CD4-positive, alpha-beta T cell treated with Interleukin-15 for 4 hours (primary cell): ENCODE data around the gene ADCY2.
"Not testable (repeated sequence)": the region's sequence is repeated elsewhere in the genome, so short reads cannot be mapped to it uniquely, and the experiment has no call there.

ENCODE experiments used
- DNase-seq: peaks from one replicate; pipeline ENCODE4 v3.0.0-alpha.2; 2020; ENCODE audit warnings: low spot score

The ADCY2 gene

DNA sequence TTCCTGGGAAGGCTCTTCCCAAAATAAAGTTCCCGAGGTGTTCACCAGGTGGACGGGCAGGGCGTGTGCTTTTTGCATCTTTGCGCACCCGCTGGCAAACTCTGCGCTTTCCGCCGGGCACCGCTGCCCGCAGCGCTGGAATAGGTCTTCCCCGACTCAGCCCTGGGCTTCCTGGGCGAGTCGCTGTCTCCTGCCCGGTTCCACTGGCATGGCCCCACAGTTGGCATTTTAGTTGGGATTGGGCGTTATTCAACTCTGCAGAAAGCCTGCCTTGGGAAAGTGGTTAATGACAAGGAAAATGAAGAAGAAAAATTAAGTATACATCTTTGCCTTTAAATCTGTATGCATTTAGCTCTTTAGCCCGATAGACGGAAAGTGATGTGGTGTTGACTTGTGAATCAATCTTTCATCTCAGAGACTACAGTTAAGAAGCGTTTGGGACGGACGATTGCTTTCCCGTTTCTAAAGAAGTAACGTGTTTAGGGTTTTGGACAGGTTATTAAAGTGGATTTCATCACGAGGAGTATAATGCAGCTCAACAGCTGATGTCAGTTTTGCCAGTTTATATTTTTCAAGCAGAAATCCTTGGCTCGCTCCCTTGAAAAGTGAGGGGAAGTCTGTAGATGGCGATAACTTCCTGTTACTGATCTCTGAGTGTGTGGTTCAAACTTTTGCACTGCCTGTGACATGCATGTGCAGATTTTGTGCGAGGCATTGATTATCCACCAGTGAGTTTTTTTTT, 946 bp downstream of the ADCY2 start:
- DNase-seq, result no peak

DNA sequence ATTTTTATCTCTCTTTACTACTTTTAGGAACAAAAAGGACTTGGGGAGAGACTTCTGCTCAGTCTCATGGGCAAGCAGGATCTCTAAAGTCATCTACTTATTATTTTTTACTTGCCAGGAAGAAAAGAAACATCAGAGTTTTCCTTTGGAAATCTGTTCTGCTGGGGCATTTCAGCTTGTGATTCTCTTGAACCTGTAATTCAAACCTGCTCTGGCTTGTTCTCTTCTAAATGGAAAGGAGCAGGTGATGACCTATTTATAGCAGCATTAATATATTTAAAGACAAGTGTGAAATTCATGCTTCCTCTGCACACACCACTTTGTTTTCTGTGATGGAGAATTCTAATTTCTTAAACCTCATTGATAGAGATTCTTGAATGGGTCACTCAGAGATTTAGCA, 2.0 kb downstream of the ADCY2 start:
- DNase-seq, result no peak

DNA sequence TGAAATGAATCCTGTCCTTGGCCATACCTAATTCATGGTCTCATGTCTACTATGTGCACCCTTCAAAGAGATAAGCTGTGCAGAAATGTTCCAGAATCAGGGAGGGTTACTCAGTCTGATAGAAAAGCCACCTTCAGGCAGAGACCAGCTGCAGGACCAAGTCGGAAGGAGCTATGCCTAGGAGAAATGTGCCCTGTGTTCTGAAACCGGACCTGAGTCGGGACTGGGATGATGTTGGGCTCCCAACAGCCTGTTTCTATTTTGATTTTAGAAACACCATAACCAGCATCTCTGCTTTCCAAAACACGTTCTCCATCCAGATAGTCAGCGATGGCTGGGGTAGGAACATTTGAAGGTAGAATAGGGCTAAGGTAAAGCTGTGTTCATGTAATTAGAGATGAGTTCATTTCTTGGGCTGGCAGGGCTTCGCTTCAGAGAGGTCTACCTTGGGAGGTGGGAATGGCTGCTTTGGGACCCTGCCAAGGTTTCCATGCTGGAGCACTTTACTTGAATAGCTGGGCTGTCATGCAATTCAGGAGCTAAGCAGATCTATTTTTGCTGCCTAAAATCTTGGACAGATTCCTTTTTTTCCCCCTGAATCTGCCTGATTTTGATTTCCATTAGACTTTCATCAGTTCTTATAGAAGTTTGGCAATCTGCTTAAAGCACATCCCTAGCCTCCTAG, 2.8 kb downstream of the ADCY2 start:
- DNase-seq, result no peak

DNA sequence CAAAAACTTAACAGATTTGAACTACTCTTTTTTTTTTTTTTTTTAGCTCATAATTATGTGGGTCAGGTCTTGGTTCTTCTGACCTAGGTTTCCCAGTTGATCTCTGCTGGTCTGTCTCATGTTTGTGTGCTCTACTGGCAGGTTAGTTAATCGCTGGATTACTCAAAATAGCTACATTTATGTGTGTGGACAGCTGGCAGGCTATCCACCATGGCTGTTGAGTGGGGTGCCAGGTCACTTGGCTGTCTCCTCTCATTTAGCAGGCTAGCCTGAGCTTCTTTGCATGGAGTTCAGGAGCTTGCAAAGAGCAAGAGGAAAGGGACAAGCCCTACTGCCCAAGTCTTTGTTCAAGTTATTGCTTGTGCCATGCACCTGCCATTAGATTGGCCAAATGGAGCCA, 9.3 kb downstream of the ADCY2 start:
- DNase-seq, result no peak

DNA sequence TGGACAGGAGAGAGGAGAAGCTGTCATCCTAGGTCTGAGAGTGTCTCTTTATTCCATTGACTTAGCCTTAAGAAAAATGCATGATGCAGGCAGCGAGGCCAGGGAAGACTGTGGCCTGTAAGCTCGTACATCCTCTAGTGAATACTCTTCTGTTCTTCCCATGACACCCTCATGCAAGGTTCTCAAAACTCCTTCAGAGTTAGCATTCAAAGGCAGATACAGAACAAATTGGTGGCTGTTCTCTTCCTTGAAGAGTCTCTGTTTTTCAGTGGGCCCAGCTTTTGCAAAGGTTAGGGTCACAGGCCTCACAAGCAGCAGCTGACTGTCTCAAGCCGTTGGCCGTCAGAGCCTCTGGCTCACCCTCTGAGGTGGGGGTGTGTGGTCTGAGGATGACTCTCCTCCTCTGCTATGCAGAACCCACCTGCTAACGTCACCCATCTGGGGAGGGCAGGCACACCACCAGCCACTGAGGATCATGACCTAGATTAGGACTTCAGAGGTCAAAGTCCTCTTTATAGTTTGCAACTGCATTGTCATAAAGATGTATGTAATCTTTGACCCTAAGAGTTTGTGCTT, 15.1 kb downstream of the ADCY2 start:
- DNase-seq, result no peak

DNA sequence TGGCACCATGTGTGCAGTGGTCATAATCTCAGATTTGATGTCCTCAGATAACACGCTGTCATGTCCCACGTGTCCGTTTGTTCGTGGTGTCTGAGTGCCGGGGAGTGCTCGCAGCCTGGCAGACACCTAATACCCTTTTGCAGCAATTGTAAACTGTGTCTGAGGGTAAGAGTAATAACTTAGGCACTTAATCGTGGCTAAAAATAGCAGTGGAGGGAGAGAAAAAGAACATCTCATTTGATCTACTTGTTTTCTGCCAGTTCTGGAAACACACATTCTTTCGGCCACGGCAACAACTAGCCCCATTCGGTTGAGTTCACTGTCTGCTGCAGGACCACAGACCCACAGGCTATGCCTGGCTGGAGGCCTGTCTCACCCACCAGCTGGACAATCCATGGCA, 16.5 kb downstream of the ADCY2 start:
- no peak for DNase-seq

DNA sequence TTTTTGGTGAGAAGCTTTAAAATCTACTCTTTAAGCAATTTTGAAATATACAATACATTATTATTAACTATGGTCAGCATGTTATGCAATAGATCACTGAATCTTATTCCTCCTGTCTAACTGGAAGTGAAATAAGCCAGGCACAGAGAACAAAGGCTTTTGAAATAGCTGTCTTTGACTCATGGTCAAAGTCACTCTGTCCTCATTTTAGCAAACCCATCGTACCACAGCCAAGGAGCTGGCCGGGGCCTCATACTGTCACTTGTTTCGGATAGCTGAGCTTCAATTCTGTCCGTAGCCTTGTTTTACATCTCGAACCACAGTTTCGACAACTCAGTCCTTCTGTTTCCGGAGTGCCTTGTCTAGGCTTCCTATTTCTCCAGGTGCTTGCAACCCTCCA, 19.2 kb downstream of the ADCY2 start:
- DNase-seq, result no peak

DNA sequence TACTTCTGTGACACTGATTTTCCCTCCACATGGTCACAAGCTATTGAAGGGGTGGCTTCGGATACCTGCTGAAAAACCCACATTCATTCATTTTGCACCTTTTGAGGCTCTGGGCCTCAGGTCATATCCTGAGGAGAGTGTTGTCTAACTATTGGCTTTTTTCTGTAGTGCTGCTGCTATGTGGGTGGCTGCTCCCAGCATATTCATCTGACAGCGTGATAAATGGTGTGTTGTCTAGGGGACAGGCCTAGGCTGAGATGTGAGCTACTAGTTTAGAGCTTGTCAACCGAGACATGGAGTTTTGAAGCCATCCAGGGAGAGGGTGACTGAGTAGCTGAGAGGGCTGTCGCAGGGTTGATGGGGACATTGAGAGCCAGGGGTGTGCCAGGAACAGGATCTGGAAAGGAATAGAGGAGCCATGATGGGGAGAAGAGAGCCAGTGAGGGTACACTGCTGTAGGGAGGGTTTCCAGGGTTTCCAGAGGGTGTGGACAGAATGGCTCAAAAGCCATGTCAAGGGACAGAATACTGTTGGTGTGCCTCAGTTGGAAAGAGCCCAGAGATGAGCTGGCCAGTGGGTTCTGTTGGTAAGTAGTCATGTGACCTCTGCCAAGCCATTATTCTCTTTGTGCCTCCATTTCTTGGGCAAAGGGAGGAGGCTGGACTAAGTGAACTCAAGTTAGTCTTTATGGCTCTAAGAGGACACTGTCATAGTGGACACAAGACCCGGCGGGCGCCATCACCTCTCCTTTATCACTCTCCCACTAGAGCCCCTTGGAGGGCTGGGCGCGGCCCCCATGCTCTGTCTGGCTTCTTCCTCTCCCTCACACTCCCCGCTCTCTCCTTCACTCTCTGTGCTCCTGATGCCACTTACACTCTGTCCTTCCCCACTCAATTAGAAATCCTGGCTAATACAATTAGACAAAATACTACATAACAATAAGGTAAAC, 19.9 kb downstream of the ADCY2 start:
- DNase-seq, result no peak

DNA sequence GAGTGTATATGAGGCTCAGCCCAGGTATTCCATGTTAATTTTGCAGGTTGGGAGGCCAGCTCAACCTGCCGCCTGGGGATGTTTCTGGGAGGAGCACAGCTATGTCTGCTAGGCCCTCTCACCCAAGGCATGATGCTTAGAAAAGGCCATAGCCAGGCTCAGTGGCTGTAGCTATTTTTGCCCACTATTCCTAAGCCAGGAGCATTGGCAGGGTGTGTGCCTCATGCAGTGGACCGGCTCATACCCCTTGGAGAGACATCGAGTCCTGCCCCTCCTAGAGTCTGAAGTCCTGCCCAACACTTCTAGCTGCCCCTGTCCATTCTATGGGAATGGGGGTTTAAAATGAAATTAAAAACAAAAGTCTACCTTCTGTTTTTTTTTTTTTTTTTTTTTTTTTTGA, 22.3 kb downstream of the ADCY2 start:
- no peak for DNase-seq

DNA sequence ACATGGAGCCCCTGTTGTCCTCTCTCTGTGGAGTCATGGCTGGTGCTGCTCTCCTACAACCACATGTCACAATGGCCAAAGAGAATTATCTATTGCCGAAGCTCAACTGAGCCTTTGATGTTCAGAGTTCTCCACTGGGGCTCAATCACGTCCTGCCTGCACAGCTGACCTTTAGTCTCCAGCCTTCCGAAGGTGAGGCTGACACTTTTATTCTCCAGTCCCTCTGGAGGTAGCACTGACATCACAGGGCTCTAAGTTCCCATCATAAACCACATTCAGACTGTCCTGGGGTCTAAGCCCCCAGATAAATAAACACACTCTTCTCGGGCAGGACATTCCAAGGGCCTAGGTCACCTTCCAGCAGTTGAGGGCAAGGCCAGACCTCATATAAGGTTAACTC, 23.4 kb downstream of the ADCY2 start:
- no peak for DNase-seq

DNA sequence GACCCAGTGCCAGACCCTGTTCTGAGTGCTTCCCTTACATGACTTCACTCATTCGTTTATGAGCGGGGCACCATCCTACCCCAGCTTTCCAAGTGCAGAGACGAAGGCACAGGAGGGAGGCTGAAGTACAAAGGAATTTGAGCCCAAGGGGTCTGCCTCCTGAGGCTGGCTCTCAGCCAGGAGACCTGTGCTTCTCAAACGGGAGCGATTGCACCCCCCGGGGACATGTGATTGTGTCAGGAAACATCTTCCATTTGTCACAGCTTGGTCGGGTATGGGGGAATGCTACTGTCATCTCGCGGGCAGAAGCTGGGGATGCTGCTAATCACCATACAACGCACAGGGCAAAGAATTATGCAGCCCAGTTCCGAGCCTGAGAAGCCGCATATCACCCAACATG, 23.9 kb downstream of the ADCY2 start:
- DNase-seq, result no peak

DNA sequence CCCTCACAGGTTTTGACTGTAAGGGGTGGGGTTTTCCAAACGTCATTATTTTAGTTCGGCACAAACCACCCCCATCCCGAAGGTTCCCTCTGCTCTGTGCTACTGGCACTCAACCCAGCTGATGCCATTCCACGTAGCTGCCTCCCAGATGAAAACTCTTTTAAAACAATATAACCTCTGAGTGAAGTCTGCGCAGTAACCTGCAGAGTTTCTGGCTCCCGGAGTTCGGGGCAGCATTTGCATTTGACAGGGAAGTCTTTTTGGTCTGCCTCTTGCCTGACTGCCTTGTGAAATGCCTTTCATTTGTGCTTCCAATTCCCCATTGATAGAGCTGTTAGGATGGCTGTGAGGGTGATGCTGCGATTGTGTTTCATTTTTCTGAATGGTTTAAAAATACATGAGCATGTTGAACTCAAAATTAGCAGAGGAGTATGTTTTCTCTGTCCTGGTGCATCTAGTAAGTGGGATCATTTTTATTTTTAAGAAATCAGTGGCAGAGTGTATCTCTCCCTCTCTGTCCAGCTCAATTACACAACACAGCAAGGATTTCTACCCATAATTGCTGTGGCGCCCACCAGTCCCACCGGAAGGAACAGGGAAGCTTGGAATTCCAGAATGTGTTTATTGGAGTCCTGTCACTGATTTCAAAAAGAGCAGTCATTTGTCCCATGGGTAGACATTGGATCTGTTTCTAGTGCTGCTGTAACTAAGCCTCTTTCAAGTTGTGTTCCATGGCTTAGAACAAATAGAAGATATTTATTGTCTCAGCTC, 24.8 kb downstream of the ADCY2 start:
- DNase-seq, result no peak

DNA sequence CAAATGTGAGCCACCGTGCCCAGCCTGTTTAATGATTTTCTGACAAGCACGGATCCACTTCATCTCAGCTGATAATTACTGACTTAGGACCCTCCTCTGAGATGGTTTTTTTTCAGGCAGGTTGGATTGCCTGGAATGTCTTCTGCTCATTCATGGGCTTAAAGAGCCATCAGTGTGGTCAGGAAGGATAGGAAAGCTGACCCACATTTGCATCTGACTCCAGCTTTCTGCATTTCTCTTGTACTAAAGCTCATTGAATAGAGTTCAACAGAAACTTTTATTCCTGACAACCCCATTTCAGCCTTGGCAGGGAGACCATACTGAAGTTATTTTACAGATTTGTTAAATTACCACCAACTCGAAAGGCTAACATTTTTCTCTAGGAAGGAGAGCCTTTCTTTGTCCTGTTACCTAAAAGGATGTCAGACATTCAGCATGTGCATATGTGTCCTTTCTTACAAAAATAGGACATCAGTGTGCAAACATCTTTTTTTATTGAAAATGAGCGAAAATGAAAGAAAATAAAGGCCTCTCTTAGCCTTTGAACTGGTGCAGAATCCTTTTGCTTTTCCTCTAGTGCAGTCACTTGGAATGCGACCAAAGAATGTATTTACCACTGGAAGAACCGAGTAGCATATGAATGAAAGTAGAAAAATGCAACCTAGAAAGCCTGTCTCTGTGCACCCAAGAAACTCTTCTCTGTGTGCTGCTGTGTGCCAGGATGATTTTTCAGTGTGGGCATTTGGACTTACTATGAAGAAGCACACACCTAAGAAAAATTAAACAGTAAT, 26.6 kb downstream of the ADCY2 start:
- no peak for DNase-seq

DNA sequence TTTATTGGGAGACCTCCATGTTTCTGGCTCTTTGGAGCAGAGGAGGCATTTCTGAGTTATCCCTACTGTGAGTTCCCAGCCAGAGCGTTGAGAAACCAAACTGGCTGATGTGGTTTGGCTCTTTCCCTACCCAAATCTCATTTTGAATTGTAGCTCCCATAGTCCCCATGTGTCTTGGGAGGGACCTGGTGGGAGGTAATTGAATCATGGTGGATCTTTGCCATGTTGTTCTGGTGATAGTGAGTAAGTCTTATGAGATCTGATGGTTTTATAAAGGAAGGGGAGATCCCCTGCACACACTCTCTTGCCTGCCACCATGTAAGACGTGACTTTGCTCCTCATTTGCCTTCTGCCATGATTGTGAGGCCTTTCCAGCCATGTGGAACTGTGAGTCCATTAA, 27.3 kb downstream of the ADCY2 start:
- DNase-seq, result not testable (repeated sequence)

DNA sequence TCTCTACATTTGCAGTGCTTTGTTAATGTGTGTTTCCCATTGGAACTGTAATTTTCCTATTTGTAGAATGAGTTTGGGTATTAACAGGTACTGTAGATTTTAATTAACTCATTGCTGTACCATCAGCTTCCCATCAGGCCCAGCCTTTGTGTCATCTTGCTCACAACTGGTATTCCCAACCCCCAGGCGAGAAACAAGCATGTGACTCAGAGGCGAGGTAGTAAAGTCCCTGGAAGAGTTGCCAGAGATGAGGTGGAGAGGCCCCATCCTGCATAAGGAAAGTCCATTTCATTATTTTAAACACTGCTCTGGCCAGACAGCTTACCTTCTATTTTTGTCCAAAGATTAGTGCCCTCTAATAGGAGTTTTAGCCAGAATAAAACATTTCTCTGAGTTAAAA, 29.9 kb downstream of the ADCY2 start:
- no peak for DNase-seq

DNA sequence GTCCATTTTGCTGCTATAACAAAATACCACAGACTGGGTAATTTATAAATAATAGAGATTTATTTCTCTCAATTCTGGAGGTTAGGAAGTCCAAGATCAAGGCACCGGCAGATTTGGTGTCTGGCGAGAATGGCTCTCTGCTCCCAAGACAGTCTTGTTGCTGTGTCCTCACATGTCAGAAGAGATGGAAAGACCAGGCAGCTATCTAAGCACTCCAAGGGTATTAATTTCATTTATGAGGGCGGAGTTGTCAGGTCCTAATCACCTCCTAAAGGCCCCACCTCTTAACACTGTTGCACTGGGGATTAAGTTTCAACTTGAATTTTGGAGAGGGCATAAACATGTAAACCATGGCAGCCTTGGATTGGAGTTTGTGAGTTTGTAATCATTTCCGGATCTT, 30.3 kb downstream of the ADCY2 start:
- DNase-seq, result no peak

DNA sequence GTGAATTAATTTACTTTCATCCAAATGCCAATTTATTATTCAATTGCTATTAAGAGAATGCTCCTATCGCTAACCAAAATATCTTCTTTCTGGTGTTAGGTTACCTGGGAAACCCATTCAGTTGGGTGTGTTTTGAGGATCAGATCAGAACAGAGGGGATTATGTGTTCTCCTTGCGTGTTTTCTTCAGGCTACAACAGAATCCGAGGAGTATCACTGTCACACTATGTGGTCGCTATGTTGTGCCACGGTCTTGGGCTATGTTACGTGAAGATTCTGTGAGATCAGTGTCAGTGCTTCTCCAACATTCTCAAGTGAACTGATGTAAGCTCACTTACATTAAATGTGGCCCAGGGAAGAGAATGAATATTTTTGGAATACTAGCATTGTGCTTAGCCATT, 39.0 kb downstream of the ADCY2 start:
- DNase-seq, result no peak

DNA sequence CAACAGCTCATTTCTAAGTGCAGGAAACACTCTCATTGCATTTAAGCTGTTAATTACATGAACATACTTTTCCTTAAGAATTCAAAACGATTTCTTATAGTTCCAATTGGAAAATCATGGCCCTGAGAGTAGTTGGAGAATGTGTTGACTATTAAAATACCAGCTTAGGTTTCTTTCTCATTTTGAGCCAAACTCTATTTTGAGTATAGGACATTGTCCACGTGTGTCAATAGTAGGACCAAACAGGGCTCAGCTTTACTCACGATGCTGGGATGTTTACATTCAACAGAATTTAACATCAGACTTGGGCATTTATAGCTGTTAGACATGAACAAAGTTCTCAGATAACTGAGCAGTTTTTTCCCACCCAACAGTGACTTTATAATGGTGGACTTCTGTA, 39.6 kb downstream of the ADCY2 start:
- DNase-seq, result no peak

DNA sequence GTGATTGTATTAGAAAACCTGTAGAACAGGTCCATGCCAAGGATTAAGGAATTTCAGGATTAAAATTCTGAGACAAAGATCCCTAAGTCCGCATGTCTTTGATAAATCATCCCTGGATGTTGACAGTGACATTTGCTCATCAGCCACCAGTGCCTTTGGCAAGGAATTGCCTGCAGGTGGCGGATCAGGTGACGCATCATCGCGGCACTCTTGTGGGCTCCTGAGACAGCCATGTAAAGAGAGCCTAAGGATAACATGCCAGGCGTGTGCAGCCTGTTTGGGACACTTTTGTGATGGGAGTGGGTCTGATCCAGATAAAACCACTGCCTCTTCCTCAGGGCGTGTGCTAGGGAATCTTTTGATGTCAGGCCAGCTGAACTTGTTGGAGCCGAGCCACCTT, 40.6 kb downstream of the ADCY2 start:
- DNase-seq, result no peak

DNA sequence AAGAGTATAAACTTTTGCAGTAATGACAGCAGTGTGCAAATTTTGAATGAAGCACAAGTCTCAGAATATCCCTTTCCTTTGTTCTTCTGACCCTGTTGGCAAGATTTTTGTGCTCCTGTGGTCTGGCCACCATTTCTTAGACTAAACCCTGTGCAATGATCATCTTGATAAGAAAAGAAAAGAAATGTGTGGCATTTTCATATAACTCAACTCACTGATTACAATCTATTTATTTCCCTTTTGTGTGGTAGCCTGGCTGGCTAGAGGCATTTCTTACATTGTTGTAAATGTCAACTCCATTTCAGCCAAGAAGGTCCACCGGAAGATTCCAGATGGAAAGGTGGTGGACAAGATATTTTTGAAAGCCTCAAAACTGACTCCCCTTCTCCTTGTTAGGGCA, 41.9 kb downstream of the ADCY2 start:
- DNase-seq, result no peak

DNA sequence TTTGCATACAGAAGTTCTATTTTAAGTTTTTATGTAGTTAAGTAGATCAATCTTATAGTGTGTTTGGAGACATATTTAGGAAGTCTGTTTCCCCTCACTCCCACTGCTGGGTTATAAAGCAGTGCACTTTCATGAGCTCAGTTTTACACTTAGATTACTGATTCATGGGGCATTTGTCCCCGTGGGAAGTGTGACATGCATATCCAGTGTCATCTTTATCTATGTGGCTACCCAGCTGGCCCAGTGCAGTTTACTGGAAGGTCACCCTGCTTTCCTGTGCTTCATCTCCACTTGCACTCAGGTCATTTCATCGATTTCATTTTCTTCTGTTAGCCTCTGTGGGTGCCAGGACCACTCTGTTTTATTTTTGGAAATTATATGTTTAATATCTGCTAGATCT, 49.1 kb downstream of the ADCY2 start:
- no peak for DNase-seq
